ENCODE measurements around the gene STRADA. TPM values are rescaled to one million over a fixed set of nuclear protein-coding genes. Genes with fewer than 3 reads are reported as not detected.

STRADA gene
- total and polyA plus RNA-seq, 10 of the 15 experiments (the other 5 are each of a cell fraction or from before 2014, with no cell fraction given): 13.3 to 54.1 (median 44.0) TPM

DNA sequence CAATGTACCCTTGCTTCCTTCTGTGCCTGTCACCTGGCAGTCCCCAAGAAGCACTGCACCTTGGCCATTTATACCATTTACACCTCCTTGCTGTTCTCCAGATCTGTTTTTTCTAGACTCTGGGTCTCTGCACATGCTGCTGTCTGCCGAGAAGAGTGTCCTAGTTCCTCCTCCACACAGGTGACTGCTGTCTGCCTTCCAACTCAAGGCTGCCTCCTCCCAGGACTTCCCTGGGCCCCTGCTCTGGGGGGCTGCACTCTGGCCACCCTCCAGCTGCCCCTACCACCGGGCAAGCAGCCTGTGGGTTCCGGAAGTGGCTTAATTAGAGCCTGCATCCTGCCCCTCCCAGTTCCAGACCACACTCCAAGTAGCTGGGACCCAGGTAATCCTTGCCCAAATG, 35.9 kb downstream of the STRADA start:
- no peak overlapping the region; the same call in 1 of the 2 replicates for H3K27ac ChIP-seq (ENCODE audit: control insufficient read depth, insufficient read depth)
- no peak overlapping the region for H3K4me2 ChIP-seq (ENCODE audit: control insufficient read depth, insufficient read depth)

More for the DNA sequence above, 35.9 kb downstream of the STRADA start:
- Histone ChIP-seq H3K4me3 (no peak overlapping the region), H3K27me3 (replicated peaks in 1 of 2; ENCODE audit: control insufficient read depth in 2 of 2, insufficient read depth in 2 of 2, low read length in 1 of 2) (no peaks in the 10 kb centered on the region), H3K79me2 (ENCODE audit: control insufficient read depth, insufficient read depth, low read length) (peaks cover 26% of the 10 kb centered on the region), H3K9me3 (replicated peaks; ENCODE audit: control insufficient read depth, insufficient read depth, low read length) (no peaks in the 10 kb centered on the region), H3K36me3 (ENCODE audit: control insufficient read depth in 2 of 2, insufficient read depth in 2 of 2, low read length in 1 of 2) (peaks cover 9 to 14% of the 10 kb centered on the region in 2 experiments), H3K9ac (ENCODE audit: control insufficient read depth, insufficient read depth, low read length) (no peak overlapping the region), H3K4me1 (ENCODE audit: control insufficient read depth, insufficient read depth, low read length) (peaks cover 14% of the 10 kb centered on the region), H4K20me1 (ENCODE audit: control insufficient read depth, insufficient read depth) (no peaks in the 10 kb centered on the region), H2AFZ (ENCODE audit: control insufficient read depth, low read depth, low read length) (no peak overlapping the region)
- TF ChIP-seq, protein P1, sequence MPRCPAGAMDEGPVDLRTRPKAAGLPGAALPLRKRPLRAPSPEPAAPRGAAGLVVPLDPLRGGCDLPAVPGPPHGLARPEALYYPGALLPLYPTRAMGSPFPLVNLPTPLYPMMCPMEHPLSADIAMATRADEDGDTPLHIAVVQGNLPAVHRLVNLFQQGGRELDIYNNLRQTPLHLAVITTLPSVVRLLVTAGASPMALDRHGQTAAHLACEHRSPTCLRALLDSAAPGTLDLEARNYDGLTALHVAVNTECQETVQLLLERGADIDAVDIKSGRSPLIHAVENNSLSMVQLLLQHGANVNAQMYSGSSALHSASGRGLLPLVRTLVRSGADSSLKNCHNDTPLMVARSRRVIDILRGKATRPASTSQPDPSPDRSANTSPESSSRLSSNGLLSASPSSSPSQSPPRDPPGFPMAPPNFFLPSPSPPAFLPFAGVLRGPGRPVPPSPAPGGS (IDR thresholded peaks at IDR 0.05; ENCODE audit: borderline replicate concordance, insufficient read depth, low read depth, low read length, poor library complexity, severe bottlenecking): no peak
- no peak for TF ChIP-seq BCL11A (IDR thresholded peaks at IDR 0.05; ENCODE audit: low read depth, low read length)
- TF ChIP-seq TBL1XR1 (IDR thresholded peaks at IDR 0.05; ENCODE audit: low read depth, low read length): no peak
- no peak for TF ChIP-seq POLR2A (IDR thresholded peaks at IDR 0.05; ENCODE audit: low read depth, low read length)
- no peak for TF ChIP-seq ZBED1 (IDR thresholded peaks at IDR 0.05; ENCODE audit: borderline replicate concordance)
- TF ChIP-seq MTA2 (IDR thresholded peaks at IDR 0.05; ENCODE audit: low read depth): no peak
- TF ChIP-seq, protein P2, sequence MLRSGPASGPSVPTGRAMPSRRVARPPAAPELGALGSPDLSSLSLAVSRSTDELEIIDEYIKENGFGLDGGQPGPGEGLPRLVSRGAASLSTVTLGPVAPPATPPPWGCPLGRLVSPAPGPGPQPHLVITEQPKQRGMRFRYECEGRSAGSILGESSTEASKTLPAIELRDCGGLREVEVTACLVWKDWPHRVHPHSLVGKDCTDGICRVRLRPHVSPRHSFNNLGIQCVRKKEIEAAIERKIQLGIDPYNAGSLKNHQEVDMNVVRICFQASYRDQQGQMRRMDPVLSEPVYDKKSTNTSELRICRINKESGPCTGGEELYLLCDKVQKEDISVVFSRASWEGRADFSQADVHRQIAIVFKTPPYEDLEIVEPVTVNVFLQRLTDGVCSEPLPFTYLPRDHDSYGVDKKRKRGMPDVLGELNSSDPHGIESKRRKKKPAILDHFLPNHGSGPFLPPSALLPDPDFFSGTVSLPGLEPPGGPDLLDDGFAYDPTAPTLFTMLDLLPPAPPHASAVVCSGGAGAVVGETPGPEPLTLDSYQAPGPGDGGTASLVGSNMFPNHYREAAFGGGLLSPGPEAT (IDR thresholded peaks at IDR 0.05; ENCODE audit: low read depth): no peak
- TF ChIP-seq, protein P3, sequence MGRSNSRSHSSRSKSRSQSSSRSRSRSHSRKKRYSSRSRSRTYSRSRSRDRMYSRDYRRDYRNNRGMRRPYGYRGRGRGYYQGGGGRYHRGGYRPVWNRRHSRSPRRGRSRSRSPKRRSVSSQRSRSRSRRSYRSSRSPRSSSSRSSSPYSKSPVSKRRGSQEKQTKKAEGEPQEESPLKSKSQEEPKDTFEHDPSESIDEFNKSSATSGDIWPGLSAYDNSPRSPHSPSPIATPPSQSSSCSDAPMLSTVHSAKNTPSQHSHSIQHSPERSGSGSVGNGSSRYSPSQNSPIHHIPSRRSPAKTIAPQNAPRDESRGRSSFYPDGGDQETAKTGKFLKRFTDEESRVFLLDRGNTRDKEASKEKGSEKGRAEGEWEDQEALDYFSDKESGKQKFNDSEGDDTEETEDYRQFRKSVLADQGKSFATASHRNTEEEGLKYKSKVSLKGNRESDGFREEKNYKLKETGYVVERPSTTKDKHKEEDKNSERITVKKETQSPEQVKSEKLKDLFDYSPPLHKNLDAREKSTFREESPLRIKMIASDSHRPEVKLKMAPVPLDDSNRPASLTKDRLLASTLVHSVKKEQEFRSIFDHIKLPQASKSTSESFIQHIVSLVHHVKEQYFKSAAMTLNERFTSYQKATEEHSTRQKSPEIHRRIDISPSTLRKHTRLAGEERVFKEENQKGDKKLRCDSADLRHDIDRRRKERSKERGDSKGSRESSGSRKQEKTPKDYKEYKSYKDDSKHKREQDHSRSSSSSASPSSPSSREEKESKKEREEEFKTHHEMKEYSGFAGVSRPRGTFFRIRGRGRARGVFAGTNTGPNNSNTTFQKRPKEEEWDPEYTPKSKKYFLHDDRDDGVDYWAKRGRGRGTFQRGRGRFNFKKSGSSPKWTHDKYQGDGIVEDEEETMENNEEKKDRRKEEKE (IDR thresholded peaks at IDR 0.05): no peak
- no peak for TF ChIP-seq EED (IDR thresholded peaks at IDR 0.05; ENCODE audit: low read depth)
- TF ChIP-seq EP300 (IDR thresholded peaks at IDR 0.05; ENCODE audit: borderline replicate concordance in 1 of 2, control insufficient read depth in 1 of 2, low read depth in 2 of 2, low read length in 2 of 2): no peak
- TF ChIP-seq EGR1 (IDR thresholded peaks at IDR 0.05; ENCODE audit: borderline replicate concordance in 1 of 2, low read depth in 2 of 2, low read length in 2 of 2): no peak
- no peak for TF ChIP-seq IKZF2 (IDR thresholded peaks at IDR 0.05)
- ChIA-PET SMC1A (ENCODE audit: uncharacterized antibody, unreplicated experiment) (interaction anchor here (0.8 kb wide), 1 partner anchor 27 kb away, joined by 3 read pairs; no protein-coding TSS in a partner anchor), RAD21 (ENCODE audit: unreplicated experiment) (interaction anchor here (0.8 to 1.3 kb wide), 2 partner anchors 8 to 280 kb away, joined by 3 to 4 read pairs; no protein-coding TSS in a partner anchor), POLR2A (no interaction called here), CTCF (interaction anchor here (0.8 to 1.6 kb wide), 3 partner anchors 7 to 81 kb away, joined by 3 read pairs; no protein-coding TSS in a partner anchor)
- DNase-seq (ENCODE audit: low read depth, low spot score) (no peak), FAIRE-seq (no peak), ATAC-seq (no peak)
- intact Hi-C loops (cut with micrococcal nuclease; ENCODE audit: unreplicated experiment) (no loop called here), in situ Hi-C loops (cut with MboI) (no loop called here)
- 30% methylated on average over 3 of the region's 3 CpGs for WGBS (ENCODE audit: insufficient coverage, insufficient replicate concordance, low lambda C conversion rate, missing lambda C conversion rate)
- BruUV-seq (replicated peaks): no TSS peak
